Measurements from ENCODE around the gene SUSD6. TPM values are rescaled to one million over a fixed set of nuclear protein-coding genes. Genes with fewer than 3 reads are reported as not detected.

SUSD6 gene
- total RNA-seq, 1 donor from 2014 or later = 67.1 TPM

DNA sequence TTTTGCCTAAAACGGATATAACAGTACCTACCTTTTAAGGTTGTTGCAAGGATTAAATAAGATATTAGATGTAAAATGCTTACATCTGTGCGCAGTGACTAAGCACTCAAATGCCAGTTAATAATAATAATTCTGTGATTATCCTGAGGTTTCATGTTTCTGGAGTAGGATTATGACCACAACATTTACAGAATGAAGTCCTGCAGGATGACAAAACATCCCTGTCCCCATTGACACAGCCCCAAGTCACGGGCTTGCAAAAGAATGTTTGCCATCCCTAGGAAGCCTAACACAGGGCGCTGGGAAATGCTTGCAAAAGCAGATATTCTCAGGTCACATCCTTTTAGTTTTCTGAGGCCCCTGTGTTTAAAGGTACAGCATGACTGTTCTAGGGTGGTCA, 20.1 kb downstream of the SUSD6 start:
- DNase-seq = no peak
- no peak overlapping the region for H3K4me3 Mint-ChIP-seq
- H3K27me3 Mint-ChIP-seq = no peaks in the 10 kb centered on the region
- no peak for ATAC-seq (ENCODE audit: low read depth)
- intact Hi-C loops (cut with micrococcal nuclease) = no loop called here
- TF ChIP-seq, protein P1, sequence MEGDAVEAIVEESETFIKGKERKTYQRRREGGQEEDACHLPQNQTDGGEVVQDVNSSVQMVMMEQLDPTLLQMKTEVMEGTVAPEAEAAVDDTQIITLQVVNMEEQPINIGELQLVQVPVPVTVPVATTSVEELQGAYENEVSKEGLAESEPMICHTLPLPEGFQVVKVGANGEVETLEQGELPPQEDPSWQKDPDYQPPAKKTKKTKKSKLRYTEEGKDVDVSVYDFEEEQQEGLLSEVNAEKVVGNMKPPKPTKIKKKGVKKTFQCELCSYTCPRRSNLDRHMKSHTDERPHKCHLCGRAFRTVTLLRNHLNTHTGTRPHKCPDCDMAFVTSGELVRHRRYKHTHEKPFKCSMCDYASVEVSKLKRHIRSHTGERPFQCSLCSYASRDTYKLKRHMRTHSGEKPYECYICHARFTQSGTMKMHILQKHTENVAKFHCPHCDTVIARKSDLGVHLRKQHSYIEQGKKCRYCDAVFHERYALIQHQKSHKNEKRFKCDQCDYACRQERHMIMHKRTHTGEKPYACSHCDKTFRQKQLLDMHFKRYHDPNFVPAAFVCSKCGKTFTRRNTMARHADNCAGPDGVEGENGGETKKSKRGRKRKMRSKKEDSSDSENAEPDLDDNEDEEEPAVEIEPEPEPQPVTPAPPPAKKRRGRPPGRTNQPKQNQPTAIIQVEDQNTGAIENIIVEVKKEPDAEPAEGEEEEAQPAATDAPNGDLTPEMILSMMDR (IDR thresholded peaks at IDR 0.05) = no peak
- peaks cover 96% of the 10 kb centered on the region for H3K4me1 Mint-ChIP-seq
- H3K9me3 Mint-ChIP-seq = no peaks in the 10 kb centered on the region
- no peak overlapping the region for H3K27ac Mint-ChIP-seq
- peaks cover 23% of the 10 kb centered on the region for H3K36me3 Mint-ChIP-seq (ENCODE audit: low read depth)
- ChIA-PET CTCF (no interaction called here), POLR2A (interaction anchor here (0.6 to 3.7 kb wide), 3 partner anchors 12 to 133 kb away, joined by 7 to 11 read pairs (median 9); no protein-coding TSS in a partner anchor)

DNA sequence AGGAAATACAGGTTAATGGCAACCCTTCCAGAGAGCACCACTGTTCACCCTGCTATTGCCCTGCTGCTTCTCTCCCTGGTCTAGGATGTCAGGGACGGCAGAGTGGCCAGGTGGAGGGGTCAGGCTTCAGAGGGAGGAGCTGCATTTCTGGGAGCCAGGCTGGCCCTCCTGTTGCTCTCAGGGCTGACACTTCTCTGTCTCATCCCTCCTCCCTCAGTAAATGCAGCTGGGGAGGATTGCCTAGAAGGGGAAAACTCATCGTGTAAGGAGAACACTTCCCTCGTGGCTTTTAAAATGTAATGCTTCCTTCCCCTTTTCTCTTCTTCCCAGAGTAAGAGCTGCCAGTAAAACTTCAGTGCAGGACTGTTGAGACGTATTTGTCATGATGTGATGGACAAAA, 20.8 kb downstream of the SUSD6 start:
- H3K4me3 Mint-ChIP-seq = peak overlapping the region; percentile 5
- H3K27ac Mint-ChIP-seq = peak overlapping the region; percentile 92
- H3K9me3 Mint-ChIP-seq = no peaks in the 10 kb centered on the region
- TF ChIP-seq, protein P1 (IDR thresholded peaks at IDR 0.05) = no peak
- H3K4me1 Mint-ChIP-seq = peaks cover 96% of the 10 kb centered on the region
- H3K27me3 Mint-ChIP-seq = no peaks in the 10 kb centered on the region
- ATAC-seq (ENCODE audit: low read depth) = no peak
- intact Hi-C loops (cut with micrococcal nuclease) = no loop called here
- ChIA-PET POLR2A (interaction anchor here (0.6 kb wide), 1 partner anchor 20 kb away, joined by 4 read pairs; no protein-coding TSS in a partner anchor), CTCF (no interaction called here)
- no peak for DNase-seq
- peaks cover 22% of the 10 kb centered on the region for H3K36me3 Mint-ChIP-seq (ENCODE audit: low read depth)

DNA sequence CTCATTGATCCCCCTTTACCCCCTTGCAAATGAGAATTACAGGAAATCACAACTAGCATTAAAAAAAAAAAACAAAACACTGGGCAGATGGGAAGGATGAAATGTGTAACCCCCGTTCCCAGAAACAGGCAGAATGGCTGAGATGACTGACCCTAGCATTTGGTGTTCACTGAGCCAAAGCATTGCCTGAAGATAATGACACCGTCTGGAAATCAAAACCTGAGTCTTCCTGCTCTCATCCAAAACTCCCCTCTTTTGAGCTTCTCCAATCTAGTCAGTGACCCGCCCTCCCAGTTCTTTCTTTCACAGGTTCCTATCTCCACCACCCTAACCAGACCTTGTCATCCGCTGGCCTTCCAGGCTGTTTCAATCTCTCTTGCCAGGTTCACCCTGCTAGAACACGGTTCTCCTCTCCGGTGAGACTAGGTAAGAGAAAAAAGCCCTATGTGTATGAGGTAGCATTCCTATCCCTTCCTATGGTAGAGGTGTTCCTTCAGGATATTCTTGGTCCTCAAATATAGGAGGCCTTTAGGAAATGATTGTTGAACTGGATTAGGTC, 21.3 kb downstream of the SUSD6 start:
- TF ChIP-seq, protein P1 (IDR thresholded peaks at IDR 0.05) = no peak
- H3K36me3 Mint-ChIP-seq (ENCODE audit: low read depth) = peaks cover 22% of the 10 kb centered on the region
- CTCF ChIA-PET = no interaction called here
- H3K9me3 Mint-ChIP-seq = no peaks in the 10 kb centered on the region
- intact Hi-C loops (cut with micrococcal nuclease) = no loop called here
- no peak for ATAC-seq (ENCODE audit: low read depth)
- DNase-seq = no peak
- peak overlapping the region; percentile 5 for H3K4me3 Mint-ChIP-seq
- POLR2A ChIA-PET = interaction anchor here (0.6 to 1.3 kb wide), 2 partner anchors 20 to 134 kb away, joined by 3 to 4 read pairs; partner anchors contain the start of gene SRSF5
- H3K27me3 Mint-ChIP-seq = no peaks in the 10 kb centered on the region
- H3K4me1 Mint-ChIP-seq = peaks cover 99% of the 10 kb centered on the region
- peak overlapping the region; percentile 92 for H3K27ac Mint-ChIP-seq

DNA sequence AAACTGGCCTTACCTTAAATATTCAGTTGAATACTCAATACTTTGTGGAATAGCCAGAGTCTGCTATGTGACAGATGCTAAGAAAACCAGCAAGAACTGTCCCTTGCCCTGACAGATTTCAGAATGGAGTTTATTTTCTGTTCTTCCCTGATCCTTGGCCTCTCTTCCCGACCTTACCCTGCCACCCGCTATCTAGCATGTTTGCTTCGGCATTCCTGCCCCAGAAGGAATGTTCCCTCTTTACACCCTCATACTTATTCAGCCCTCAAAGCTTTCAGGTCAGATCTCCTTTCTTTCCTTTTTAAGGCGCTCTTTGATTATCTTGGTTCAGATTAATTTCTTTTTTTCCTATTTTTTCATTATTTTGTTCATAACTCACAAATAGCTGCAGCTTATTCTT, 21.8 kb downstream of the SUSD6 start:
- H3K9me3 Mint-ChIP-seq = no peaks in the 10 kb centered on the region

More for the DNA sequence above, 21.8 kb downstream of the SUSD6 start:
- POLR2A ChIA-PET = interaction anchor here (0.6 to 1.3 kb wide), 3 partner anchors 14 to 254 kb away, joined by 3 to 6 read pairs (median 4); partner anchors contain the start of gene SRSF5
- DNase-seq = no peak
- H3K36me3 Mint-ChIP-seq (ENCODE audit: low read depth) = peaks cover 22% of the 10 kb centered on the region
- TF ChIP-seq, protein P1 (IDR thresholded peaks at IDR 0.05) = no peak
- intact Hi-C loops (cut with micrococcal nuclease) = no loop called here
- peak overlapping the region; percentile 33 for H3K4me3 Mint-ChIP-seq
- H3K4me1 Mint-ChIP-seq = peaks cover 99% of the 10 kb centered on the region
- H3K27ac Mint-ChIP-seq = peak overlapping the region; percentile 92
- H3K27me3 Mint-ChIP-seq = no peaks in the 10 kb centered on the region
- CTCF ChIA-PET = no interaction called here
- no peak for ATAC-seq (ENCODE audit: low read depth)
